Skeletal muscle cell (primary cell): ENCODE data around the gene DOCK2.
"Not testable (repeated sequence)": the region's sequence is repeated elsewhere in the genome, so short reads cannot be mapped to it uniquely, and the experiment has no call there.

Source experiments
- DNase-seq: peaks from one replicate; pipeline ENCODE4 v3.0.0-alpha.2; 2010; ENCODE audit warnings: low read depth
- H3K4me3 ChIP-seq: 2 replicates; pipeline ENCODE4 v1.5.1; 2011; ENCODE audit warnings: low read depth, mild to moderate bottlenecking, control low read depth, low read length, moderate library complexity

Gene DOCK2

GRCh38 chr5:169942181-169942580 is 305.1 kb downstream of the DOCK2 start:
- no peak overlapping the region for H3K4me3 ChIP-seq
- no peak for DNase-seq

GRCh38 chr5:169943026-169943425 is 306.0 kb downstream of the DOCK2 start:
- no peak for DNase-seq
- H3K4me3 ChIP-seq = no peak overlapping the region

- no peak overlapping the region for H3K4me3 ChIP-seq
- DNase-seq = no peak
Observed at GRCh38 chr5:169944115-169944514, 307.0 kb downstream of the DOCK2 start.

DNA sequence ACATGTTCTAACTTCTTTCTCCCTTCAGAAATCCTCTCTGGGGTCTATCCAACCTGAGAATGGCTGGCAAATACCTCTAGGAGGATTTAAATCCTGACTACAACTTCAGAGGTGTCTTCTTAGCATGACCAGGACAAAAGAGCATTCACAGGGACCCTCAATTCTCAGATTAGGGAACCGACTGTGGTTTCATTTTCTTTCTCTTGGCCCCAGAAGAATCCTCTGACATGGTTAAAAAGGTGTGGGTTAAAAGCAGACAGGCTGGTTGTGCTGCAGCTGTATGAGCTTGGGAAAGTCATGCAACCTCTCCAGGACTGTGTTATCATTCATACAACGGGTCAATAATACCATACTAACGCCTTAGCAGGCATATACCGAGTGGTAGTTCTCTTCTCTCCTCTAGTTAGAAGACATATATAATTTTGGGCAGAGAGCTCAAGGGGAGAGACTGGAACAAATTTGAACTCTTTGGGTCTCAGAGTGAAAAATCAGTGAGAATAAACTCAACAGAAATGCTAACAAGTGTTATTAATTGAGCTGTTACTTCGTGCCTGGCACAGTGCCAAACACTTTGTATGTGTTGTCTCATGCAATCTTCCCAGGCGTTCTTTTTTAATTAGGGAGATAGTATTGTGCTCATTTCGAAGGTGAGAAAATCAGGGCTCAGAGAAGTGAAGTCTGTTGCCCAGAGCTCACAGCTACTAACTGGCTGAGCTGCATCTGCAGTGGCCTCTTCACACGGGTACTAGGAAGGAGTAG is 308.0 kb downstream of the DOCK2 start:
- DNase-seq = no peak
- peak overlapping the region; percentile 12 for H3K4me3 ChIP-seq

- DNase-seq = peak; percentile 96
- H3K4me3 ChIP-seq = peak overlapping the region; percentile 12
Observed at GRCh38 chr5:169945831-169946261, 308.8 kb downstream of the DOCK2 start.

GRCh38 chr5:169946743-169947295 is 309.7 kb downstream of the DOCK2 start:
- DNase-seq = no peak
- no peak overlapping the region for H3K4me3 ChIP-seq

GRCh38 chr5:169950333-169950732 is 313.3 kb downstream of the DOCK2 start:
- DNase-seq = no peak

DNA sequence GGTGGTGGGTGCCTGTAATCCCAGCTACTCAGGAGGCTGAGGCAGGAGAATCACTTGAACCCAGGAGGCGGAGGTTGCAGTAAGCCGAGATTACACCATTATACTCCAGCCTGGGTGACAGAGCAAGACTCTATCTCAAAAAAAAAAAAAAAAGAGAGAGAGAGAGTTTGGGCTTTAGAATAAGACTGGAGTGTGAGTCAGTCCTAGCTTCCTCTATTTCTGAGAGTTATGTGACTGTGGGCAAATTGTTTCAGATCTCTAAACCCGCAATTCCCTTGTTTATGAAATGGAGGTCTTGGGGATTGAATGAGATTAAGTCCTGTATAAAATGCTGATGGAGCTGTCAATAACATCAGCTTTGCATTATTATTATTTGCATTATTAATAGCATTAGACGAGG is 316.1 kb downstream of the DOCK2 start:
- H3K4me3 ChIP-seq, DNase-seq: not testable (repeated sequence)

More at GRCh38 chr5:169950333-169950732, 313.3 kb downstream of the DOCK2 start:
- H3K4me3 ChIP-seq = no peak overlapping the region

DNA sequence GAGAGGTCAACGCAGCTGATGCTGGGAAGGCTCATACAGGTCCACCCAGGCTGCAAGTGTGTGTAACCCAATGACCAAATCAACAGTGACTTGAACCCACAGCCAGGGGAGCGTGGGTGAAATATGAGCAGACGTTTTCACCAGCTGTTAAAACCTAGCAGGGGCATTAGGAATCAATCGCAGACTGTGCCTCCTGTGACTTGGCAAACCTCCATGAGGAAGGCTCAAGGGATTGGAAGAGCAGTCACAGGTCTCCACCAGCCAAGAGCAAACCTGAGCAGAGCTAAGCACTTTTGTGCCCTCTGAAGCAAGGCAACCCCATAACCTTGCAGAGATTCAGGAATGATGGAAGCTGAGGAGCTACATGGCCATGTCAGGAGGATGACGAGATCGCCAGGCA is 317.7 kb downstream of the DOCK2 start:
- DNase-seq = no peak
- H3K4me3 ChIP-seq = no peak overlapping the region

GRCh38 chr5:169956126-169956525 is 319.1 kb downstream of the DOCK2 start:
- no peak overlapping the region for H3K4me3 ChIP-seq
- no peak for DNase-seq

DNA sequence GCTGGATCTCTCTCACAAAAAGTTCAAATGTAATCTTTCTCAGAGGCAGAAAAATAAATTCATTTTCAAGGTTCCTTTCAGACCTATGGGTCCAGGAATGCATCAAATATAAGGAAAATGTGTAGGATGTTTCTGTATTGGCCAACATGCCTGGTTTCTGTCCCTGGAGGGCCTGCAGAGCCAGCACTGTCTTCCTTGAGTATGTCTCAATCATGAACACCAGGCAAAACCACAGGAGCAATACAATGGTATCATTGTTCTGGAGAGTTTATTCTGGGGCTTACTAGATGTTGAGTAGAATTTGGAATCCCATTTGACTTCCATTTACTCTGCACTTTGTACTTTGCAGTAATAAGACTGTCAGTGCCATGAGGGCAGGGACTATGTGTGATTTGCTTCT is 319.7 kb downstream of the DOCK2 start:
- no peak overlapping the region for H3K4me3 ChIP-seq
- DNase-seq = peak; percentile 68

DNA sequence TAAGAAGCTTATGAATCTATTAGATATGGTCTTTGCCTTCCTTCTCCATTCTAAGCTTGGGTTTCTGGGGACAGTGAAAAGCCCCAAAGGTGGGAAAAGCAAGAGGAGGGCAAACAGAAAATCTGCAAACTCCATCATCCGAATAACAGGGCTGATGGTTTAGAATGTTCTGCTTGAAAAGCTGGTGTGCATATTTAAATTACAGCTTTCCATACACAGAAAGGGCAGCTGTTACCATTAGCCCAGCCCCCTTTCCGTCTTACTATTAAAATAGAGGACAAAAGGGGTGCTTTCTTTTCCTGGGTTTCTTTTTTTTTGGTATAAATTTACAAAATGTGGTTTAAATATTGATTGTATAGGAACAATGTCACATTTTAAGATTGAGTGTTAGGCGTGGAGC is 321.2 kb downstream of the DOCK2 start:
- no peak for DNase-seq
- no peak overlapping the region for H3K4me3 ChIP-seq

- no peak overlapping the region for H3K4me3 ChIP-seq
- no peak for DNase-seq
Observed at GRCh38 chr5:169960659-169961058, 323.6 kb downstream of the DOCK2 start.

DNA sequence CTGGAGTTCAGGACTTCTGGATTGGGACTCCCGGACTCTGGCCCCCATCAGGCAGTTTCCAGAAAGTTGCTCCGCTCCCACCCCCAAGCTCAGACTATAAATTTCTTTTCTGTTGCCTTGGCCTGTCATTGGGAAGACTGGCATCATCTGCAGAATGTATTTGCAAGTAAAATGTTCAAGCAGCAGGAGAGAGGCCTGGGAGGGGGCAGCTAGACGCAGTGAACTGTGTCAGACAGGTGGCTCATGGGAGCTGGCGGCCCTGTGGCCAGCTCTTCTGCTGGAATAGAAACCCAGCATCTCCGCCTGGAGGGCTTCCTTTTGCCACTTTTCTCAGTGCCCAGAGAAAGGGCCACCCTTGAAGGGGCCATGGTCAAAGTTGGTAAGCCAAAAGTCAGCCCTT is 327.2 kb downstream of the DOCK2 start:
- H3K4me3 ChIP-seq = no peak overlapping the region
- DNase-seq = no peak

GRCh38 chr5:169970339-169970738 is 333.3 kb downstream of the DOCK2 start:
- no peak for DNase-seq
- no peak overlapping the region for H3K4me3 ChIP-seq

GRCh38 chr5:169970911-169971765 is 334.1 kb downstream of the DOCK2 start:
- DNase-seq = peak; percentile 51
- no peak overlapping the region for H3K4me3 ChIP-seq

DNA sequence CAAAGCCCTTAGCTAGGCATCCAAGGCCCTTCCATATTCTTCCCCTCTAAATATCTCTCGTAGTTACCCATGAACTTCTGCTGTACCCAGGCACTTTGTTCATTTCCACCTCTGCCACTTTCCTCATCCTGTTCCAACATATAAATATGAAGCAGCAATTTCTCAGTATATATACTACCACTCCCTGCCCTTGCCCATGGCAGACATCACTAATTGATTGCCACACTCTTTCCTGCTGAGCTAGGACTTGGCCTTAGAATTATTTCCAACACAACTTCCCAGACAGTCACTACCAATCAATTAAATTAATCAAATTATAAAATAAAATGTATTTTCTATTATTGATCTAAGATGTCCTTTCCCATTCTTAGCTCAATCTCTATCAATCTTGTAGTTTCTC is 334.7 kb downstream of the DOCK2 start:
- DNase-seq = no peak
- H3K4me3 ChIP-seq = no peak overlapping the region

DNA sequence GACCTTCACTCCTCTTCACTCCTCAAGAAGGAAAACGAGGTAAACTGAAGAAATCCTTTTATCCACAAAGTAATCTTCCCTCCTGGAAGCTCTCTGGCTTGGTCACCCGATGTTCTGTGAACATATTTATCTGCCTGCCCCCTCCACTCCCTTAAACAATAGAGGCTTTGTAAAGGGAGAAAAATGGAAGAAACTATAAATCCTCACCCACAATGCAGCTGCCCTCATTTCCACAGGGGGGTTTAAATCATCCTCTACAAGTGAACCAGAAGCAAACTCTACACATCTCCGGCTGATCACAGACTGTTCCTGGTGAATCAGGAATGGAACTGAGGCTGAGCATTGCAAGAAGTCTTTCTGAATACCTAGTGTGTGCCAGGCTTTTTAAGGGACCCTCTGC is 336.0 kb downstream of the DOCK2 start:
- no peak for DNase-seq

GRCh38 chr5:169974121-169974770 is 337.2 kb downstream of the DOCK2 start:
- DNase-seq = no peak
- H3K4me3 ChIP-seq = no peak overlapping the region

More for the DNA sequence above, 336.0 kb downstream of the DOCK2 start:
- H3K4me3 ChIP-seq = no peak overlapping the region

DNA sequence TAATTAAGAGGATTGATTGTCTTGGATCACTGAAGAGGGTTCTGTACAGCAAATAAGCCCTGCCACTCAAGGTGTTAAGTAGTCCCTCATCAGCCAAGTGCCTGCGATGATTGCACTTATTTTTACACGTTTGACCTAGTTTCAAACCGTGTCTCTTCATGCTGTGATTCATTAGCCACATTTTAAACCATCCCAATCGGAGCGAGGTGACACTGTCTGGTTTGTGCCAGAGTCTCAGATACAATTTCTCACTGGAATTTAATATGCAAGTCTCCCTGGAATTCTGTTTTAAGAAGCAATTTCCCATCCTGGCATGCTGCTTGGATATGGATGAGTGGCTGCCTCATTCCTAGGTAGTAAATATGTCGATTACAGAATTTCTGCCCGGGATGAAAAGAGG is 341.6 kb downstream of the DOCK2 start:
- peak overlapping the region; percentile 61 for H3K4me3 ChIP-seq
- DNase-seq = no peak
